ENCODE measurements around the gene MRPL43. TPM values are rescaled to one million over a fixed set of nuclear protein-coding genes. Genes with fewer than 3 reads are reported as not detected.

MRPL43 gene
- total RNA-seq, 2 donors from 2014 or later = 98.3 to 119 TPM

DNA sequence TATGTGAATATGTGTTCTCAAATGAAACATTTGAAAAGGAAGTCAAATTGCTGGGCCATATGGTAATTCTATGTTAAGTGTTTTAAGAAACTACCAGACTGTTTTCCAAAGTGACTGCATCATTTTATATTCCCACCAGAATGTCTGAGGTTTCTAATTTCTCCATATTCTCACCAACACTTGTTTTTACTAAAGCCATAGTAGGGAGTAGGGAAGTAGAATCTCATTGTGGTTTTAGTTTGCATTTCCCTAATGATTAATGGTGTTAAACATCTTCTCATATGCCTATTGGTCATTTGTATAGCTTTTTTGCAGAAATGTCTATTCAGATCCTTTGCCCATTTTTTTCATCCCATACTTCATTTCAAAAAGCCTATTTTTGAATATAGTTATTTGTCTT lies 27.0 kb downstream of the MRPL43 start:
- Histone ChIP-seq H3K9me3 (no peaks in the 10 kb centered on the region), H3K36me3 (no peaks in the 10 kb centered on the region), H3K4me1 (replicated peaks) (no peaks in the 10 kb centered on the region), H3K27ac (no peak overlapping the region), H3K4me3 (no peak overlapping the region), H3K27me3 (replicated peaks; ENCODE audit: insufficient read depth) (no peaks in the 10 kb centered on the region)
- no peak for DNase-seq (ENCODE audit: low spot score)
- no peak for TF ChIP-seq POLR2AphosphoS5 (IDR thresholded peaks at IDR 0.05)
- TF ChIP-seq, protein P1, sequence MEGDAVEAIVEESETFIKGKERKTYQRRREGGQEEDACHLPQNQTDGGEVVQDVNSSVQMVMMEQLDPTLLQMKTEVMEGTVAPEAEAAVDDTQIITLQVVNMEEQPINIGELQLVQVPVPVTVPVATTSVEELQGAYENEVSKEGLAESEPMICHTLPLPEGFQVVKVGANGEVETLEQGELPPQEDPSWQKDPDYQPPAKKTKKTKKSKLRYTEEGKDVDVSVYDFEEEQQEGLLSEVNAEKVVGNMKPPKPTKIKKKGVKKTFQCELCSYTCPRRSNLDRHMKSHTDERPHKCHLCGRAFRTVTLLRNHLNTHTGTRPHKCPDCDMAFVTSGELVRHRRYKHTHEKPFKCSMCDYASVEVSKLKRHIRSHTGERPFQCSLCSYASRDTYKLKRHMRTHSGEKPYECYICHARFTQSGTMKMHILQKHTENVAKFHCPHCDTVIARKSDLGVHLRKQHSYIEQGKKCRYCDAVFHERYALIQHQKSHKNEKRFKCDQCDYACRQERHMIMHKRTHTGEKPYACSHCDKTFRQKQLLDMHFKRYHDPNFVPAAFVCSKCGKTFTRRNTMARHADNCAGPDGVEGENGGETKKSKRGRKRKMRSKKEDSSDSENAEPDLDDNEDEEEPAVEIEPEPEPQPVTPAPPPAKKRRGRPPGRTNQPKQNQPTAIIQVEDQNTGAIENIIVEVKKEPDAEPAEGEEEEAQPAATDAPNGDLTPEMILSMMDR (IDR thresholded peaks at IDR 0.05) = no peak
- TF ChIP-seq POLR2A (IDR thresholded peaks at IDR 0.05) = no peak
- intact Hi-C loops (cut with DNase I) = no loop called here

GRCh38 chr10:100948916-100949315 lies 38.4 kb downstream of the MRPL43 start:
- Histone ChIP-seq H3K4me3 (no peak overlapping the region), H3K27ac (no peak overlapping the region), H3K36me3 (peaks cover 0 to 23% of the 10 kb centered on the region in 2 donors), H3K9me3 (no peaks in the 10 kb centered on the region), H3K27me3 (replicated peaks; ENCODE audit: insufficient read depth) (no peaks in the 10 kb centered on the region), H3K4me1 (replicated peaks) (no peaks in the 10 kb centered on the region)
- TF ChIP-seq, protein P1 (IDR thresholded peaks at IDR 0.05) = no peak
- TF ChIP-seq POLR2AphosphoS5 (IDR thresholded peaks at IDR 0.05) (no peak), POLR2A (IDR thresholded peaks at IDR 0.05) (no peak)
- intact Hi-C loops (cut with DNase I) = no loop called here
- no peak for DNase-seq (ENCODE audit: low spot score)
- WGBS = 92% methylated on average over 3 of the region's 3 CpGs

DNA sequence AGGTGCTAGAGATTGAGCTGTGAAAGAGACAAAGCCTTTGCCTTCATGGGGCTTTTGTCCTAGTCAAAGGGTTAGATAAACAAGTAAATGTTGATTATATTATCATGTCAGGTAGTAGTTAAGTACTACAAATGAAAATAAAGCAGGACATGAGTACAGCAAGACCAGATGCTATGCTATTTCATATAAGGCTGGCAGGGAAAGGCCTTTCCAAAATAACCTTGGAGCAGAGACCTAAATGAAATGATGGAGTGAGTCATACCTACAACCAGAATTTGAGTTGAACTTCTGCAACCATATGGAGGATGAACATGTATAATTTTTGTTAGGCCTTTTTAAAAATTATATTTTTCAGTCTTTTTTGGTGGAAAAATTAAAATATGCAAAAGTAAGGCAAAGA lies 41.5 kb downstream of the MRPL43 start:
- H3K4me3 ChIP-seq = no peak overlapping the region
- TF ChIP-seq POLR2A (IDR thresholded peaks at IDR 0.05) (no peak), POLR2AphosphoS5 (IDR thresholded peaks at IDR 0.05) (no peak)
- TF ChIP-seq, protein P1 (IDR thresholded peaks at IDR 0.05) = no peak
- H3K27ac ChIP-seq = no peak overlapping the region
- H3K36me3 ChIP-seq = peaks cover 4 to 13% of the 10 kb centered on the region in 2 donors
- no peaks in the 10 kb centered on the region for H3K9me3 ChIP-seq
- no peak for DNase-seq (ENCODE audit: low spot score)
- H3K4me1 ChIP-seq (replicated peaks) = no peaks in the 10 kb centered on the region
- intact Hi-C loops (cut with DNase I) = no loop called here
- no peaks in the 10 kb centered on the region for H3K27me3 ChIP-seq (replicated peaks; ENCODE audit: insufficient read depth)

DNA sequence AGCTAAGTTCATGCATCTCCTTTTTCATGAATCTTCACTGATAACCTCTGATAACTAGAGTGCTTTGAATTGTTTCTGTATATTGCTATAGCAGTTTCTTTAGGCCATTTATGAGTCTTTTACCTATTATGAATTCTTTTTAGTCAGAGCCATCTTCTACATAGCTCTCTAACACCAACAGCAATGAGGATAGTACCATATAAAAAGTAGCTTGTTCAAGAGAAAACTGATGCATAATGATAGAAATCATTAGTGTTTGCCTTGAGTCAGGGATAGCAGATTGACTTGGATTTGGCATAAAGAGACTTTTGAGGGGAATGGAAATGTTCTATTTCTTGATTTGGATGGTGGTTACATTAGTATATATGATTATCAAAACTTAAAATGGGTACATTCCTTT lies 43.8 kb downstream of the MRPL43 start:
- no peak overlapping the region for H3K27ac ChIP-seq
- no peak overlapping the region for H3K4me3 ChIP-seq
- H3K27me3 ChIP-seq (replicated peaks; ENCODE audit: insufficient read depth) = no peaks in the 10 kb centered on the region
- intact Hi-C loops (cut with DNase I) = no loop called here
- H3K4me1 ChIP-seq (replicated peaks) = no peaks in the 10 kb centered on the region
- DNase-seq (ENCODE audit: low spot score) = no peak
- TF ChIP-seq, protein P1 (IDR thresholded peaks at IDR 0.05) = no peak
- TF ChIP-seq POLR2AphosphoS5 (IDR thresholded peaks at IDR 0.05) (no peak), POLR2A (IDR thresholded peaks at IDR 0.05) (no peak)
- H3K9me3 ChIP-seq = no peaks in the 10 kb centered on the region
- H3K36me3 ChIP-seq = peaks cover 4% of the 10 kb centered on the region in 2 donors

- no peaks in the 10 kb centered on the region for H3K9me3 ChIP-seq
- WGBS = 100% methylated on average over 3 of the region's 3 CpGs
Observed at GRCh38 chr10:100942229-100942628, 45.1 kb downstream of the MRPL43 start.

More at GRCh38 chr10:100942229-100942628, 45.1 kb downstream of the MRPL43 start:
- Histone ChIP-seq H3K4me1 (replicated peaks) (no peaks in the 10 kb centered on the region), H3K4me3 (no peak overlapping the region), H3K36me3 (peaks cover 4% of the 10 kb centered on the region in 2 donors), H3K27me3 (replicated peaks; ENCODE audit: insufficient read depth) (no peaks in the 10 kb centered on the region), H3K27ac (no peak overlapping the region)
- TF ChIP-seq, protein P1 (IDR thresholded peaks at IDR 0.05) = no peak
- no peak for TF ChIP-seq POLR2AphosphoS5 (IDR thresholded peaks at IDR 0.05)
- TF ChIP-seq POLR2A (IDR thresholded peaks at IDR 0.05) = no peak
- DNase-seq (ENCODE audit: low spot score) = no peak
- intact Hi-C loops (cut with DNase I) = no loop called here
